PFSK-1 (cell line): ENCODE results near the gene GFAP.

Experiments used
- FOXP2 ChIP-seq: optimal IDR thresholded peaks from 2 replicates; pipeline ENCODE3; 2011; ENCODE audit warnings: borderline replicate concordance, control low read depth, inconsistent platforms; ENCODE audit not compliant: insufficient read depth; ENCODE audit errors: extremely low read length, extremely low read depth
- POLR2AphosphoS5 ChIP-seq: IDR thresholded peaks from 2 replicates; pipeline ENCODE4 v1.6.1; 2012; ENCODE audit warnings: low read depth, mild to moderate bottlenecking, control low read depth, low read length, moderate library complexity
- REST ChIP-seq, 2 experiments: IDR thresholded peaks; 2 replicates each; pipeline versions ENCODE4 v1.6.1 to v1.8.0; 2011 to 2012; ENCODE audit warnings: low read depth in 2 of 2, low read length in 2 of 2, control low read depth in 1 of 2, inconsistent platforms in 1 of 2, mild to moderate bottlenecking in 1 of 2, moderate library complexity in 1 of 2; ENCODE audit not compliant: insufficient read depth in 1 of 2
- SIN3A ChIP-seq: IDR thresholded peaks from 2 replicates; pipeline ENCODE4 v1.6.1; 2012; ENCODE audit warnings: mild to moderate bottlenecking, low read length, moderate library complexity, borderline replicate concordance; ENCODE audit not compliant: insufficient read depth
- TAF1 ChIP-seq: IDR thresholded peaks from 2 replicates; pipeline ENCODE4 v1.6.1; 2012; ENCODE audit warnings: low read length, control low read depth, borderline replicate concordance; ENCODE audit not compliant: insufficient read depth

DNA sequence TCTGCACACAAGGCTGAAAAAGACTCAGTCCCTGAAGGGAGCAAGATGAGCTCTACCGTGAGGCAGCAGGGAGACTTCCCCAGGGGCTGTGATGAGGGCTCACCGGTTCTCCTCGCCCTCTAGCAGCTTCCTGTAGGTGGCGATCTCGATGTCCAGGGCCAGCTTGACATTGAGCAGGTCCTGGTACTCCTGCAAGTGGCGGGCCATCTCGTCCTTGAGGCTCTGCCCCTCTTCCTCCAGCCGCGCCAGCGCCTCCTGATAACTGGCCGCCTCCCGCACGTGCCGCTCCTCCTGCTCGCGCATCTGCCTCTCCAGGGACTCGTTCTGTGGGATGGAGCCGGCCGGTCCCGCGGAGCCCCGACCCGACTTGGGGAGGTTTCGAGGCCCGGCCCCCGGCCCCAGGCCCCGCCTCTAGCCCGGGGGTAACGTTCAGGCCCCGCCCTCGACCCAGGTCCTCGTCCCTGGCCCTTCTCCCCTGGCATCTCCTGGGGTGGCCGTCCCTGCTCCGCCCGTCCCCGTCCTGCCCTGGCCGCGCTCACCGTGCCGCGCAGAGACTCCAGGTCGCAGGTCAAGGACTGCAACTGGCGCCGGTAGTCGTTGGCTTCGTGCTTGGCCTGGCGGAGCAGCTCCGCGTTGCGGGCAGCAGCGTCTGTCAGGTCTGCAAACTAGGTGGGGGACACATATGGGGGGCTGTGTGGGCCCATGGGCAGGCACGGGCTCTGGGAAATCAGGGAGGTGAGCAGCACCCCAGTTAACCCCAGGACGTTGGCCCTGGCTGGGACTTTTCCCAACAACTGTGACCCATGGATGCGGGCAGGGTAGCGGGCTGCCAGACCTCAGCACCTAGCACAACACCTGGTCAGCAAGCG, 3.9 kb downstream of the GFAP start:
- no peak for TF ChIP-seq REST (IDR thresholded peaks at IDR 0.05; ENCODE audit: insufficient read depth in 1 of 2, low read depth in 2 of 2, low read length in 2 of 2)
- TF ChIP-seq POLR2AphosphoS5 = no peak
- TF ChIP-seq SIN3A = no peak
- TF ChIP-seq TAF1 = no peak
- no peak for TF ChIP-seq FOXP2
